Trophoblast cell (in vitro differentiated cells and primary cell): ENCODE data around the gene CFL2.

Experiments
- DNase-seq, 2 donors: peaks; one replicate each; pipeline ENCODE4 v3.0.0-alpha.2; 2016
- H2AFZ ChIP-seq: 2 replicates; pipeline ENCODE4 v1.6.1; 2013; ENCODE audit warnings: low read length, moderate library complexity, mild to moderate bottlenecking; ENCODE audit not compliant: insufficient read depth, poor library complexity
- H2AK5ac ChIP-seq: 2 replicates; pipeline ENCODE4 v1.6.1; 2013; ENCODE audit warnings: mild to moderate bottlenecking, low read length
- H2BK120ac ChIP-seq: 2 replicates; pipeline ENCODE4 v1.6.1; 2013; ENCODE audit warnings: low read length, mild to moderate bottlenecking, moderate library complexity; ENCODE audit not compliant: insufficient read depth, poor library complexity
- H2BK12ac ChIP-seq: 2 replicates; pipeline ENCODE4 v1.6.1; 2013; ENCODE audit warnings: mild to moderate bottlenecking, low read length, moderate library complexity
- H2BK5ac ChIP-seq: 2 replicates; pipeline ENCODE4 v1.6.1; 2013; ENCODE audit warnings: low read length, low read depth, moderate library complexity, mild to moderate bottlenecking; ENCODE audit not compliant: poor library complexity
- H3K14ac ChIP-seq: 2 replicates; pipeline ENCODE4 v1.6.1; 2013; ENCODE audit warnings: mild to moderate bottlenecking, low read length
- H3K18ac ChIP-seq: 2 replicates; pipeline ENCODE4 v1.6.1; 2013; ENCODE audit warnings: mild to moderate bottlenecking, low read length
- H3K23ac ChIP-seq: 2 replicates; pipeline ENCODE4 v1.6.1; 2013; ENCODE audit warnings: low read length
- H3K27ac ChIP-seq: 2 replicates; pipeline ENCODE4 v1.5.1; 2013; ENCODE audit warnings: low read depth, mild to moderate bottlenecking, inconsistent platforms, low read length, moderate library complexity
- H3K27me3 ChIP-seq: 2 replicates; pipeline ENCODE4 v1.6.1; 2013; ENCODE audit warnings: inconsistent platforms, mild to moderate bottlenecking, low read length, moderate library complexity; ENCODE audit not compliant: insufficient read depth
- H3K36me3 ChIP-seq, 2 experiments: 1 replicate in 1 of 2; 2 replicates in 1 of 2; pipeline ENCODE4 v1.6.1; 2013; ENCODE audit warnings: low read length in 2 of 2, mild to moderate bottlenecking in 2 of 2, moderate library complexity in 1 of 2; ENCODE audit not compliant: insufficient read depth in 2 of 2, control insufficient read depth in 1 of 2
- H3K4ac ChIP-seq: 2 replicates; pipeline ENCODE4 v1.6.1; 2013; ENCODE audit warnings: low read depth, mild to moderate bottlenecking, low read length, moderate library complexity
- H3K4me1 ChIP-seq, 2 experiments: 1 replicate in 1 of 2; 2 replicates in 1 of 2; pipeline ENCODE4 v1.6.1; 2013; ENCODE audit warnings: low read length in 2 of 2, mild to moderate bottlenecking in 2 of 2, moderate library complexity in 1 of 2; ENCODE audit not compliant: insufficient read depth in 2 of 2, control insufficient read depth in 1 of 2
- H3K4me2 ChIP-seq: 2 replicates; pipeline ENCODE4 v1.6.1; 2013; ENCODE audit warnings: inconsistent platforms, mild to moderate bottlenecking, low read length, moderate library complexity
- H3K4me3 ChIP-seq: 2 replicates; pipeline ENCODE4 v1.5.1; 2013; ENCODE audit warnings: mild to moderate bottlenecking, low read depth, low read length, inconsistent platforms
- H3K79me1 ChIP-seq: one replicate; pipeline ENCODE4 v1.6.1; 2013; ENCODE audit warnings: low read length
- H3K79me2 ChIP-seq: 2 replicates; pipeline ENCODE4 v1.6.1; 2013; ENCODE audit warnings: low read length, mild to moderate bottlenecking; ENCODE audit not compliant: control insufficient read depth, insufficient read depth, poor library complexity
- H3K9ac ChIP-seq: 2 replicates; pipeline ENCODE4 v1.6.1; 2013; ENCODE audit warnings: mild to moderate bottlenecking, low read length
- H3K9me3 ChIP-seq: 2 replicates; pipeline ENCODE4 v1.6.1; 2013; ENCODE audit warnings: low read depth, mild to moderate bottlenecking, control low read depth, inconsistent platforms, low read length; ENCODE audit not compliant: insufficient read depth
- H4K12ac ChIP-seq: 2 replicates; pipeline ENCODE4 v1.6.1; 2013; ENCODE audit warnings: low read depth, mild to moderate bottlenecking, low read length, moderate library complexity
- H4K8ac ChIP-seq: 2 replicates; pipeline ENCODE4 v1.6.1; 2013; ENCODE audit warnings: low read depth, mild to moderate bottlenecking, low read length, moderate library complexity
- H4K91ac ChIP-seq: one replicate; pipeline ENCODE4 v1.6.1; 2013; ENCODE audit warnings: low read depth, mild to moderate bottlenecking, low read length, moderate library complexity
- WGBS: extraction: QIAGEN DNeasy Blood & Tissue Kit; methylation state at CpG from one replicate; pipeline ENCODE4 v1.1.7; 2013; ENCODE audit warnings: missing lambda C conversion rate; ENCODE audit not compliant: insufficient read length, insufficient coverage; ENCODE audit errors: extremely low coverage; 5-methylcytosine and 5-hydroxymethylcytosine counted together

CFL2 gene

DNA sequence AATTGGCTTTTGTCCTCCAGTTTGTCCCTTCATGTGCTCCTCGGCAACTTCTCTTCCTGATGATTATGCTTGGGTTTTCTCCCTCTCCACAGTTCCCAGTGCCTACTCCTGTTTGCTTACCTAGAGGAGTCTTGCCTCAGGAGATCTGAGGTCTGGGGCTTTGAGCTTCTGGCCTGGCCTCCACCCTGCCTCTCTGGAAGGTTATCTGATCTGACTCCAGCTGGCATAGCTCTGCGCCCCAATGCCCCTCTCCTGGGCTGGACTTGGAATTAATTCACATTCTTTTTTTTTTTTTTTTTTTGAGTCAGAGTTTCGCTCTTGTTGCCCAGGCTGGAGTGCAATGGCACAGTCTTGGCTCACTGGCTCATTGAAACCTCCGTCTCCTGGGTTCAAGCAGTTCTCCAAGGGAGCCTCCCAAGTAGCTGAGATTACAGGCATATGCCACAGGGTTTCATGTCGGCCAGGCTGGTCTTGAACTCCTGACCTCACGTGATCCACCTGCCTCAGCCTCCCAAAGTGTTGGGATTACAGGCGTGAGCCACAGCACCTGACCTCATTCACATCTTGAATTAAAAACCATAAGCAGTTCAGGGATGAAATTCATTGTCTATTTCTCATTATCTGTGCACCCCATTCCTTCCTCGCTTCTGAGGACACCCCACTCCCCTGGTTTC lies 33.5 kb downstream of the CFL2 start:
- Histone ChIP-seq H3K27ac (no peak overlapping the region), H3K4me1 (peaks cover 0 to 3% of the 10 kb centered on the region in 2 experiments), H3K79me1 (no peaks in the 10 kb centered on the region), H2AK5ac (no peak overlapping the region), H3K36me3 (no peaks in the 10 kb centered on the region), H3K9me3 (no peaks in the 10 kb centered on the region), H4K12ac (no peak overlapping the region), H3K4me3 (no peak overlapping the region), H3K14ac (no peak overlapping the region), H3K4ac (no peak overlapping the region), H3K79me2 (no peaks in the 10 kb centered on the region), H2AFZ (no peak overlapping the region), H2BK120ac (no peak overlapping the region), H3K27me3 (no peaks in the 10 kb centered on the region), H3K23ac (no peak overlapping the region), H2BK5ac (no peak overlapping the region), H3K4me2 (no peak overlapping the region), H4K8ac (no peak overlapping the region), H4K91ac (no peak overlapping the region), H3K18ac (no peak overlapping the region), H2BK12ac (no peak overlapping the region), H3K9ac (no peak overlapping the region)
- no CpG with 5 or more reads among the region's 8 CpGs for WGBS
- no peak for DNase-seq

- Histone ChIP-seq H3K9me3 (no peaks in the 10 kb centered on the region), H3K79me1 (no peaks in the 10 kb centered on the region), H3K9ac (no peak overlapping the region), H4K91ac (no peak overlapping the region), H2BK12ac (no peak overlapping the region), H3K23ac (no peak overlapping the region), H3K36me3 (no peaks in the 10 kb centered on the region), H2BK5ac (no peak overlapping the region), H3K4me2 (no peak overlapping the region), H3K4ac (no peak overlapping the region), H3K4me1 (peaks cover 0 to 3% of the 10 kb centered on the region in 2 experiments), H2AK5ac (no peak overlapping the region), H3K27ac (no peak overlapping the region), H3K18ac (no peak overlapping the region), H2BK120ac (no peak overlapping the region), H4K8ac (no peak overlapping the region), H3K79me2 (no peaks in the 10 kb centered on the region), H3K14ac (no peak overlapping the region), H3K4me3 (no peak overlapping the region), H4K12ac (no peak overlapping the region), H2AFZ (no peak overlapping the region), H3K27me3 (no peaks in the 10 kb centered on the region)
- no CpG with 5 or more reads among the region's 8 CpGs for WGBS
- no peak for DNase-seq
Observed at GRCh38 chr14:34678735-34679134, 35.7 kb downstream of the CFL2 start.

GRCh38 chr14:34678306-34678705 lies 36.1 kb downstream of the CFL2 start:
- Histone ChIP-seq H3K23ac (no peak overlapping the region), H3K36me3 (no peaks in the 10 kb centered on the region), H3K9ac (no peak overlapping the region), H3K79me2 (no peaks in the 10 kb centered on the region), H2AK5ac (no peak overlapping the region), H3K27me3 (no peaks in the 10 kb centered on the region), H3K4me1 (peaks cover 0 to 3% of the 10 kb centered on the region in 2 experiments), H2AFZ (no peak overlapping the region), H3K4me3 (no peak overlapping the region), H2BK12ac (no peak overlapping the region), H3K79me1 (no peaks in the 10 kb centered on the region), H4K91ac (no peak overlapping the region), H3K9me3 (no peaks in the 10 kb centered on the region), H3K18ac (no peak overlapping the region), H2BK5ac (no peak overlapping the region), H4K12ac (no peak overlapping the region), H2BK120ac (no peak overlapping the region), H3K14ac (no peak overlapping the region), H3K27ac (no peak overlapping the region), H3K4ac (no peak overlapping the region), H4K8ac (no peak overlapping the region), H3K4me2 (no peak overlapping the region)
- DNase-seq, result no peak
- WGBS, result no CpG with 5 or more reads among the region's 7 CpGs

- Histone ChIP-seq H3K4me3 (no peak overlapping the region), H3K9ac (no peak overlapping the region), H3K9me3 (no peaks in the 10 kb centered on the region), H4K12ac (no peak overlapping the region), H3K79me1 (no peaks in the 10 kb centered on the region), H2AK5ac (no peak overlapping the region), H3K27me3 (no peaks in the 10 kb centered on the region), H2BK120ac (no peak overlapping the region), H4K8ac (no peak overlapping the region), H3K18ac (no peak overlapping the region), H4K91ac (no peak overlapping the region), H3K4ac (no peak overlapping the region), H2BK5ac (no peak overlapping the region), H2BK12ac (no peak overlapping the region), H3K36me3 (no peaks in the 10 kb centered on the region), H3K14ac (no peak overlapping the region), H2AFZ (no peak overlapping the region), H3K27ac (no peak overlapping the region), H3K4me1 (no peaks in the 10 kb centered on the region), H3K4me2 (no peak overlapping the region), H3K79me2 (no peaks in the 10 kb centered on the region), H3K23ac (no peak overlapping the region)
- no CpG with 5 or more reads among the region's 7 CpGs for WGBS
- DNase-seq, result no peak
Observed at GRCh38 chr14:34676516-34677211, 37.7 kb downstream of the CFL2 start.
